ENCODE results near the gene ADGRG6.

The ADGRG6 gene

GRCh38 chr6:142350309-142350708 lies 48.5 kb downstream of the ADGRG6 start:
- H3K4me1 Mint-ChIP-seq (ENCODE audit: low read depth in 2 of 2): no peaks in the 10 kb centered on the region
- no peak overlapping the region for H3K27ac Mint-ChIP-seq
- peaks cover 7 to 15% of the 10 kb centered on the region in 2 donors for H3K27me3 Mint-ChIP-seq
- peaks cover 0 to 3% of the 10 kb centered on the region in 2 donors for H3K9me3 Mint-ChIP-seq
- H3K36me3 Mint-ChIP-seq (ENCODE audit: insufficient read depth): no peaks in the 10 kb centered on the region
- DNase-seq (no peak), ATAC-seq (replicated peaks) (no peak)
- H3K4me3 Mint-ChIP-seq: no peak overlapping the region

GRCh38 chr6:142353690-142354089 lies 51.9 kb downstream of the ADGRG6 start:
- Mint-ChIP-seq H3K27ac (no peak overlapping the region), H3K4me3 (no peak overlapping the region), H3K4me1 (ENCODE audit: low read depth in 2 of 2) (no peaks in the 10 kb centered on the region), H3K9me3 (peaks cover 0 to 3% of the 10 kb centered on the region in 2 donors), H3K36me3 (ENCODE audit: insufficient read depth) (no peaks in the 10 kb centered on the region), H3K27me3 (peaks cover 7 to 15% of the 10 kb centered on the region in 2 donors)
- no peak for DNase-seq
- no peak for ATAC-seq (replicated peaks)

- Mint-ChIP-seq H3K4me3 (no peak overlapping the region), H3K27ac (no peak overlapping the region), H3K27me3 (peaks cover 7% of the 10 kb centered on the region in 2 donors), H3K4me1 (ENCODE audit: low read depth in 2 of 2) (no peaks in the 10 kb centered on the region), H3K36me3 (ENCODE audit: insufficient read depth) (no peaks in the 10 kb centered on the region), H3K9me3 (peaks cover 0 to 3% of the 10 kb centered on the region in 2 donors)
- ATAC-seq (replicated peaks): no peak
- DNase-seq: no peak
These were observed 52.8 kb downstream of the ADGRG6 start for GRCh38 chr6:142354650-142355049.

- no peak for ATAC-seq (replicated peaks)
- H3K4me3 Mint-ChIP-seq: no peak overlapping the region
These were observed 53.8 kb downstream of the ADGRG6 start for GRCh38 chr6:142355520-142356174.

GRCh38 chr6:142356201-142356883 lies 54.5 kb downstream of the ADGRG6 start:
- DNase-seq: no peak
- Mint-ChIP-seq H3K36me3 (ENCODE audit: insufficient read depth) (no peaks in the 10 kb centered on the region), H3K27me3 (peaks cover 5 to 7% of the 10 kb centered on the region in 2 donors), H3K27ac (no peak overlapping the region), H3K9me3 (peaks cover 0 to under 1% of the 10 kb centered on the region in 2 donors), H3K4me1 (ENCODE audit: low read depth in 2 of 2) (no peaks in the 10 kb centered on the region), H3K4me3 (no peak overlapping the region)
- no peak for ATAC-seq (replicated peaks)

More at GRCh38 chr6:142355520-142356174, 53.8 kb downstream of the ADGRG6 start:
- no peaks in the 10 kb centered on the region for H3K4me1 Mint-ChIP-seq (ENCODE audit: low read depth in 2 of 2)
- no peak for DNase-seq
- H3K27me3 Mint-ChIP-seq: peaks cover 5 to 7% of the 10 kb centered on the region in 2 donors
- H3K27ac Mint-ChIP-seq: no peak overlapping the region
- no peaks in the 10 kb centered on the region for H3K36me3 Mint-ChIP-seq (ENCODE audit: insufficient read depth)
- H3K9me3 Mint-ChIP-seq: peaks cover 0 to 3% of the 10 kb centered on the region in 2 donors

GRCh38 chr6:142356884-142357225 lies 55.0 kb downstream of the ADGRG6 start:
- Mint-ChIP-seq H3K4me3 (no peak overlapping the region), H3K36me3 (ENCODE audit: insufficient read depth) (no peaks in the 10 kb centered on the region), H3K27me3 (peaks cover 7 to 10% of the 10 kb centered on the region in 2 donors), H3K9me3 (no peaks in the 10 kb centered on the region), H3K4me1 (ENCODE audit: low read depth in 2 of 2) (no peaks in the 10 kb centered on the region), H3K27ac (no peak overlapping the region)
- DNase-seq (no peak), ATAC-seq (replicated peaks) (no peak)

- DNase-seq (no peak), ATAC-seq (replicated peaks) (no peak)
- Mint-ChIP-seq H3K9me3 (no peaks in the 10 kb centered on the region), H3K36me3 (ENCODE audit: insufficient read depth) (no peaks in the 10 kb centered on the region), H3K27me3 (peaks cover 7 to 14% of the 10 kb centered on the region in 2 donors), H3K4me1 (ENCODE audit: low read depth in 2 of 2) (no peaks in the 10 kb centered on the region), H3K4me3 (no peak overlapping the region), H3K27ac (no peak overlapping the region)
These were observed 56.1 kb downstream of the ADGRG6 start for GRCh38 chr6:142357879-142358278.

GRCh38 chr6:142359271-142359960 lies 57.6 kb downstream of the ADGRG6 start:
- no peaks in the 10 kb centered on the region for H3K36me3 Mint-ChIP-seq (ENCODE audit: insufficient read depth)
- H3K9me3 Mint-ChIP-seq: no peaks in the 10 kb centered on the region
- peaks cover 7 to 14% of the 10 kb centered on the region in 2 donors for H3K27me3 Mint-ChIP-seq
- no peak overlapping the region for H3K27ac Mint-ChIP-seq
- H3K4me1 Mint-ChIP-seq (ENCODE audit: low read depth in 2 of 2): no peaks in the 10 kb centered on the region
- no peak for ATAC-seq (replicated peaks)
- no peak overlapping the region for H3K4me3 Mint-ChIP-seq
- no peak for DNase-seq

- Mint-ChIP-seq H3K27me3 (peaks cover 13 to 14% of the 10 kb centered on the region in 2 donors), H3K4me1 (ENCODE audit: low read depth in 2 of 2) (no peaks in the 10 kb centered on the region), H3K4me3 (no peak overlapping the region), H3K27ac (no peak overlapping the region), H3K9me3 (no peaks in the 10 kb centered on the region), H3K36me3 (ENCODE audit: insufficient read depth) (no peaks in the 10 kb centered on the region)
- ATAC-seq (replicated peaks) (no peak), DNase-seq (no peak)
These were observed 59.5 kb downstream of the ADGRG6 start for GRCh38 chr6:142361345-142361744.

- H3K27me3 Mint-ChIP-seq: peaks cover 7 to 14% of the 10 kb centered on the region in 2 donors
- DNase-seq: no peak
- H3K4me3 Mint-ChIP-seq: no peak overlapping the region
- H3K27ac Mint-ChIP-seq: no peak overlapping the region
- no peaks in the 10 kb centered on the region for H3K36me3 Mint-ChIP-seq (ENCODE audit: insufficient read depth)
- no peaks in the 10 kb centered on the region for H3K4me1 Mint-ChIP-seq (ENCODE audit: low read depth in 2 of 2)
- H3K9me3 Mint-ChIP-seq: no peaks in the 10 kb centered on the region
- ATAC-seq (replicated peaks): no peak
These were observed 60.3 kb downstream of the ADGRG6 start for GRCh38 chr6:142361779-142362750.

GRCh38 chr6:142367061-142367460 lies 65.3 kb downstream of the ADGRG6 start:
- no peak for DNase-seq
- H3K4me1 Mint-ChIP-seq (ENCODE audit: low read depth in 2 of 2): no peaks in the 10 kb centered on the region
- H3K27me3 Mint-ChIP-seq: peaks cover 2 to 11% of the 10 kb centered on the region in 2 donors
- ATAC-seq (replicated peaks): no peak
- H3K9me3 Mint-ChIP-seq: no peaks in the 10 kb centered on the region
- no peaks in the 10 kb centered on the region for H3K36me3 Mint-ChIP-seq (ENCODE audit: insufficient read depth)
- no peak overlapping the region for H3K27ac Mint-ChIP-seq
- no peak overlapping the region for H3K4me3 Mint-ChIP-seq

- no peaks in the 10 kb centered on the region for H3K9me3 Mint-ChIP-seq
- no peaks in the 10 kb centered on the region for H3K4me1 Mint-ChIP-seq (ENCODE audit: low read depth in 2 of 2)
- H3K27ac Mint-ChIP-seq: no peak overlapping the region
- DNase-seq: no peak
- peaks cover 0 to 11% of the 10 kb centered on the region in 2 donors for H3K27me3 Mint-ChIP-seq
- no peaks in the 10 kb centered on the region for H3K36me3 Mint-ChIP-seq (ENCODE audit: insufficient read depth)
- no peak for ATAC-seq (replicated peaks)
- no peak overlapping the region for H3K4me3 Mint-ChIP-seq
These were observed 65.8 kb downstream of the ADGRG6 start for GRCh38 chr6:142367501-142368018.

- H3K36me3 Mint-ChIP-seq (ENCODE audit: insufficient read depth): no peaks in the 10 kb centered on the region
- ATAC-seq (replicated peaks) (no peak), DNase-seq (no peak)
- H3K27me3 Mint-ChIP-seq: peaks cover 0 to 11% of the 10 kb centered on the region in 2 donors
- no peak overlapping the region for H3K4me3 Mint-ChIP-seq
- H3K27ac Mint-ChIP-seq: no peak overlapping the region
- no peaks in the 10 kb centered on the region for H3K4me1 Mint-ChIP-seq (ENCODE audit: low read depth in 2 of 2)
- H3K9me3 Mint-ChIP-seq: no peaks in the 10 kb centered on the region
These were observed 67.5 kb downstream of the ADGRG6 start for GRCh38 chr6:142369266-142369665.
